BLaER1 (cell line): ENCODE results near the gene STAT2.
A peak's percentile ranks its signal among the peaks of the same experiment; 100 is the strongest.
"Not testable (repeated sequence)": the region's sequence is repeated elsewhere in the genome, so short reads cannot be mapped to it uniquely, and the experiment has no call there.

Experiments used
- H3K27ac ChIP-seq: shearing (Covaris generic); formaldehyde crosslinking; 2 replicates; pipeline ENCODE4 v1.8.1; 2022
- H3K27me3 ChIP-seq: shearing (Covaris generic); formaldehyde crosslinking; 2 replicates; pipeline ENCODE4 v1.8.1; 2022
- H3K36me3 ChIP-seq: shearing (Covaris generic); formaldehyde crosslinking; 2 replicates; pipeline ENCODE4 v1.8.1; 2022
- H3K4me1 ChIP-seq: shearing (Covaris generic); formaldehyde crosslinking; 2 replicates; pipeline ENCODE4 v1.8.1; 2022
- H3K4me2 ChIP-seq: shearing (Covaris generic); formaldehyde crosslinking; 2 replicates; pipeline ENCODE4 v1.8.1; 2022
- H3K4me3 ChIP-seq: shearing (Covaris generic); formaldehyde crosslinking; 2 replicates; pipeline ENCODE4 v1.8.1; 2022
- H3K9ac ChIP-seq: shearing (Covaris generic); formaldehyde crosslinking; 2 replicates; pipeline ENCODE4 v1.8.1; 2022
- H3K9me3 ChIP-seq: shearing (Covaris generic); formaldehyde crosslinking; 2 replicates; pipeline ENCODE4 v1.8.1; 2022
- H4K20me1 ChIP-seq: shearing (Covaris generic); formaldehyde crosslinking; 2 replicates; pipeline ENCODE4 v1.8.1; 2022
- Cebpa-rat ChIP-seq: shearing (Covaris generic); IDR thresholded peaks from 2 replicates; pipeline ENCODE4 v1.8.1; 2022

Gene STAT2

GRCh38 chr12:56359851-56360767, at the start of gene STAT2:
Gene STAT2 (minus strand): TSS chr12:56360107. CDS start chr12:56356571, 3,536 bp downstream.
- peak within 1 kb of the TSS; percentile 79 for H3K9ac ChIP-seq
- peak within 1 kb of the TSS; percentile 76 for H3K4me3 ChIP-seq
- peak within 1 kb of the TSS; percentile 89 for H3K4me2 ChIP-seq
- H3K36me3 ChIP-seq, result peaks cover 16% of the 10 kb centered on the region
- no peak for TF ChIP-seq Cebpa-rat
- H3K4me1 ChIP-seq, result peaks cover 36% of the 10 kb centered on the region
- H3K27me3 ChIP-seq, result no peaks in the 10 kb centered on the region
- no peaks in the 10 kb centered on the region for H4K20me1 ChIP-seq
- peak within 1 kb of the TSS; percentile 68 for H3K27ac ChIP-seq
- no peaks in the 10 kb centered on the region for H3K9me3 ChIP-seq

- no peaks in the 10 kb centered on the region for H3K9me3 ChIP-seq
- H3K27ac ChIP-seq, result no peak overlapping the region
- no peaks in the 10 kb centered on the region for H4K20me1 ChIP-seq
- TF ChIP-seq Cebpa-rat, result no peak
- no peak overlapping the region for H3K4me2 ChIP-seq
- no peaks in the 10 kb centered on the region for H3K4me1 ChIP-seq
- peaks cover 13% of the 10 kb centered on the region for H3K36me3 ChIP-seq
- H3K4me3 ChIP-seq, result no peak overlapping the region
- no peaks in the 10 kb centered on the region for H3K27me3 ChIP-seq
- H3K9ac ChIP-seq, result no peak overlapping the region
Measured at GRCh38 chr12:56408799-56409417, 49.0 kb upstream of the STAT2 start.

GRCh38 chr12:56404227-56404626, 44.3 kb upstream of the STAT2 start:
- not testable (repeated sequence) for H3K36me3 ChIP-seq, H3K4me2 ChIP-seq, H4K20me1 ChIP-seq, H3K27me3 ChIP-seq, H3K9ac ChIP-seq, H3K9me3 ChIP-seq, H3K27ac ChIP-seq, H3K4me1 ChIP-seq, H3K4me3 ChIP-seq

- H3K9me3 ChIP-seq, result peaks cover 18% of the 10 kb centered on the region
- not testable (repeated sequence) for H3K4me3 ChIP-seq, H4K20me1 ChIP-seq, H3K4me2 ChIP-seq, H3K9ac ChIP-seq, H3K27me3 ChIP-seq, H3K27ac ChIP-seq, H3K4me1 ChIP-seq, H3K36me3 ChIP-seq
Measured at GRCh38 chr12:56401612-56402011, 41.7 kb upstream of the STAT2 start.

- H4K20me1 ChIP-seq, result not testable (repeated sequence)
Measured at GRCh38 chr12:56401125-56401524, 41.2 kb upstream of the STAT2 start.

DNA sequence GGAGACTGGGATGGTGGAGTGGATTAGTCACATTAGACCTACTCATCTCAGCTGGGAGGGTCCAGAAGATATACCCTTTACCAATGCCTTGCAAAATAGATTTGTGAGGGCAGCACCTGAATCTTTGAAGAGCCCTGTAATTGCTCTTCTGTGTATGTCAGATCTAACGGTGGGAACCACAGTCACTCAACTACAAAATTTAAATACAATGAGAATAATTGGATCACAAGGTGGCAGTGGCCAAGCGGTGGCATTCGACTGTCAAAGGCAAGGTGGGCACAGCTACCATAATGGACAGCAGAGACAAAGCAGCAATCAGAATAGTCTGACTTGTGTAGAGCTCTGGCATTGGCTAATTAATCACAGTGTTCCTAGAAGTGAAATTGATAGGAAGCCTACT, 39.6 kb upstream of the STAT2 start:
- not testable (repeated sequence) for H3K27me3 ChIP-seq, H3K4me1 ChIP-seq, H3K36me3 ChIP-seq, H3K4me2 ChIP-seq, H4K20me1 ChIP-seq, H3K9ac ChIP-seq, H3K27ac ChIP-seq, H3K4me3 ChIP-seq
- peaks cover 32% of the 10 kb centered on the region for H3K9me3 ChIP-seq

More at GRCh38 chr12:56401125-56401524, 41.2 kb upstream of the STAT2 start:
- not testable (repeated sequence) for H3K9ac ChIP-seq, H3K4me3 ChIP-seq, H3K4me2 ChIP-seq, H3K27ac ChIP-seq, H3K4me1 ChIP-seq, H3K27me3 ChIP-seq, H3K36me3 ChIP-seq
- H3K9me3 ChIP-seq, result peaks cover 21% of the 10 kb centered on the region

DNA sequence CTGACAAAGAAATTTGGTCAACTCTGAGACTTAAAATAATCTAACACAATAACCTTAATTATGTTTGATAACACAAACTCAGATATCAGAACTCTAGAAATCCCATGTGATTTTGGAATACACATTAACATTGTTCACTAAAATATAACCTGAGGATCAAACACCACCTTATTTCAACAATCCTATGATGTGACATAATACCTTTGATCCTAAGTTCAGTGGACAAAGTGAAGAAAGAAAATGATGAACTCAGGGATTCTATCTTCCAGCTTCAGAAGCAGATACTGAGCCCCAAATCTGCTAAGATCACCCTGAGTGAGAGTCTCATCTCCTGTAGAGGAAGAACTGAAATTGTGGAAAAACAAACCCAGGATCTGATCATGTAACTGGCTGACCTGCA, 38.4 kb upstream of the STAT2 start:
- Histone ChIP-seq H3K27me3 (no peaks in the 10 kb centered on the region), H3K9ac (no peak overlapping the region), H4K20me1 (no peaks in the 10 kb centered on the region), H3K27ac (no peak overlapping the region), H3K4me1 (no peaks in the 10 kb centered on the region), H3K36me3 (no peaks in the 10 kb centered on the region), H3K4me3 (no peak overlapping the region), H3K9me3 (peaks cover 40% of the 10 kb centered on the region), H3K4me2 (no peak overlapping the region)
- no peak for TF ChIP-seq Cebpa-rat

DNA sequence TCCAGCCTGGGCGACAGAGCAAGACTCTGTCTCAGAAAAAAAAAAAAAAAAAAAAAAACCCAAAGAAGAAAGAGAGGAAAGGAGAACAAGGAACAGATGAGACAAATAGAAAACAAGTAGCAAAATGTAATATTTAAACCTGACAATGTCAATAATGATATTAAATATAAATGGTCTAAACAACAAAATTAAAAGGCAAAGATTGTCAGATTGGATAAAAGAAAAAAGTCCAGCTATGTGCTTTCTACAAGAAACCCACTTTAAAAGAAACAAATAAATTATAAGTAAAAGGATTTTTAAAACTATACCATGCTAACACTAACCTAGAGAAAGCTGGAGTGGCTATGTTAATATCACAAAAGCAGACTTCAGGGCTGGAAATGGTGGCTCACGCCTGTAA, 32.4 kb upstream of the STAT2 start:
- Histone ChIP-seq H3K9me3 (peaks cover 42% of the 10 kb centered on the region), H3K9ac (no peak overlapping the region), H3K4me2 (no peak overlapping the region), H4K20me1 (no peaks in the 10 kb centered on the region), H3K27me3 (no peaks in the 10 kb centered on the region), H3K36me3 (no peaks in the 10 kb centered on the region), H3K4me1 (peaks cover 14% of the 10 kb centered on the region), H3K4me3 (no peak overlapping the region), H3K27ac (no peak overlapping the region)
- TF ChIP-seq Cebpa-rat, result no peak

DNA sequence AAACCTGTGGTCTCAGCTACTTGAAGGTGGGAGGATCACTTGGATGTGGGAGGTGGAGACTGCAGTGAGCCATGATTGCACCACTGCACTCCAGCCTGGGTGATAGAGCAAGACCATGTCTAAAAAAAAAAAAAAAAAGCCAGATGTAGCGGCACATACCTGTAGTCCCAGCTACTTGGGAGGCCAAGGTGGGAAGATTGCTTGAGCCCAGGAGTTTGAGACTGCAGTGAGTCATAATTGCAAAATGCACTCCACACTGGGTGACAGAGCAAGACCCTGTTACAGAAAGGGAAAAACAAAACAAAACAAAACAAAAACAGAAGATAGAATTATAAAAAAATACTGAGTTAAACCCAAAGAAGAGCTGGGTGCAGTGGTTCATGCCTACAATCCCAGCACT, 31.8 kb upstream of the STAT2 start:
- Histone ChIP-seq H3K4me1 (peaks cover 14% of the 10 kb centered on the region), H3K27ac (no peak overlapping the region), H3K9ac (no peak overlapping the region), H3K9me3 (peaks cover 42% of the 10 kb centered on the region), H3K4me2 (no peak overlapping the region), H3K4me3 (no peak overlapping the region), H3K27me3 (no peaks in the 10 kb centered on the region), H4K20me1 (no peaks in the 10 kb centered on the region), H3K36me3 (no peaks in the 10 kb centered on the region)
- no peak for TF ChIP-seq Cebpa-rat

- Histone ChIP-seq H3K9ac (no peak overlapping the region), H3K4me1 (peaks cover 14% of the 10 kb centered on the region), H3K36me3 (no peaks in the 10 kb centered on the region), H3K27ac (no peak overlapping the region), H3K4me3 (no peak overlapping the region), H4K20me1 (no peaks in the 10 kb centered on the region), H3K27me3 (no peaks in the 10 kb centered on the region), H3K4me2 (peak overlapping the region; percentile 20), H3K9me3 (peaks cover 28% of the 10 kb centered on the region)
- TF ChIP-seq Cebpa-rat, result no peak
Measured at GRCh38 chr12:56389412-56389811, 29.5 kb upstream of the STAT2 start.
